Thymus (tissue), 11 donors: ENCODE data around the gene WDR93. TPM values are rescaled to one million over a fixed set of nuclear protein-coding genes. Genes with fewer than 3 reads are reported as not detected.

ENCODE experiments used
- DNase-seq, 9 donors: peaks; one replicate each; pipeline ENCODE4 v3.0.0-alpha.2; 2013; ENCODE audit warnings: low spot score in 9 of 9, low read depth in 6 of 9, missing footprints in 1 of 9
- H3K27ac ChIP-seq, 2 donors: one replicate each; pipeline ENCODE4 v1.5.1; 2013; ENCODE audit warnings: control low read depth in 1 of 2, low read depth in 1 of 2, low read length in 1 of 2, mild to moderate bottlenecking in 1 of 2, moderate library complexity in 1 of 2
- H3K27me3 ChIP-seq, 2 donors: one replicate each; pipeline ENCODE4 v1.5.1; 2013; ENCODE audit warnings: low read length in 1 of 2; ENCODE audit not compliant: control insufficient read depth in 2 of 2, insufficient read depth in 1 of 2
- H3K36me3 ChIP-seq, 2 donors: one replicate each; pipeline ENCODE4 v1.5.1; 2013; ENCODE audit warnings: low read length in 1 of 2, mild to moderate bottlenecking in 1 of 2, moderate library complexity in 1 of 2; ENCODE audit not compliant: control insufficient read depth in 2 of 2, insufficient read depth in 2 of 2
- H3K4me1 ChIP-seq, 2 donors: one replicate each; pipeline ENCODE4 v1.5.1; 2013; ENCODE audit warnings: low read length in 2 of 2; ENCODE audit not compliant: control insufficient read depth in 2 of 2, insufficient read depth in 2 of 2
- H3K4me3 ChIP-seq, 2 donors: one replicate each; pipeline ENCODE4 v1.5.1; 2013; ENCODE audit warnings: low read length in 2 of 2, control low read depth in 1 of 2, mild to moderate bottlenecking in 1 of 2
- H3K9me3 ChIP-seq, 2 donors: one replicate each; pipeline ENCODE4 v1.5.1; 2013; ENCODE audit warnings: low read length in 1 of 2, mild to moderate bottlenecking in 1 of 2; ENCODE audit not compliant: control insufficient read depth in 2 of 2, insufficient read depth in 1 of 2
- WGBS: extraction: QIAGEN DNeasy Blood & Tissue Kit; methylation state at CpG from one replicate; pipeline ENCODE4 v1.1.7; 2013; 5-methylcytosine and 5-hydroxymethylcytosine counted together
- polyA plus RNA-seq: library from polyadenylated mRNA; stranded (reverse); fragments of 200-250 nt; gene quantifications from one replicate; pipeline ENCODE4 v1.2.3, GENCODE V29; 2013
- total RNA-seq: library from RNA; stranded (reverse); fragments of 120-200 nt; gene quantifications from one replicate; pipeline ENCODE4 v1.2.4, GENCODE V29; 2013
- donor health status: healthy.

WDR93 gene
- total and polyA plus RNA-seq, 2 donors: 0.09 to 0.32 TPM

DNA sequence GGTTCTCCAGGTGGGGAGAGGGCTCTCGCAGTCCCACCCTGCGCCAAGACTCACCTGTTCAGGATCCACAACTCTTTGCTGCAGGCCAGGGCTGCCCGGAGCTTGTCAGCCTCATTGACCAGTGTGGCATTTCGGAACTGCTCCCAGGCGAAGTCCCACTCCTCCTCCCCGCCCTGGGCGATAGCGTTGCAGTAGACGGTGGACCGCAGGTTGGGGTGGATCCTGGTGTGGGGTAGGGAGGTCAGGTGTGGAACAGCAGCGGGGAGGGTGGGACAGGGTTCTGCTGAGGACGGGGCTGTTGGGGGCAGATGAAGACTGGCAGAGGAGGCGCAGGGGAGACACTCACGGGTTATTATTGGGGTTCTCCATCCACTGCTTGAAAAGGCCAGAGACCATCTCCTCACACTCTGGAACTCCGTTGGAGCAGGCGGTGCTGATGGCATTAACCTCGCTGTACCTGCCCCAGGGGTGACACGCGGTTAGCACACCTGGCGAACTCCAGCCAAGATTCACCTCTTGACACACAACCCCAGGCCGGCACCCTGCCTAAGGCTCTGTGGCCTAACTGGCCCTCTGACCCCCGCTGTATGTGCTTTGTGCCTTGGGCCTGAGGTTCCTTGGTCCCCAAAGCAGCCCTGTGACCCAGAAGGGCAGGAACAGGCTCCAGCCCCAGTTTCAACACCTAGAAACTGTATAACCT lies 101.6 kb downstream of the WDR93 start:
- H3K36me3 ChIP-seq: no peaks in the 10 kb centered on the region
- 98% methylated on average over 22 of the region's 22 CpGs for WGBS
- no peaks in the 10 kb centered on the region for H3K9me3 ChIP-seq
- H3K27ac ChIP-seq: no peak overlapping the region
- DNase-seq: no peak
- H3K4me3 ChIP-seq: no peak overlapping the region
- H3K4me1 ChIP-seq: no peaks in the 10 kb centered on the region
- no peaks in the 10 kb centered on the region for H3K27me3 ChIP-seq

Other genes with a start within 250 kb of the WDR93 start
- 0.85 TPM for gene RHCG, start 194.2 kb upstream of the WDR93 start, total RNA-seq
- gene RHCG, start 194.2 kb upstream of the WDR93 start, polyA plus RNA-seq: 9.0 TPM
- gene TICRR, start 115.3 kb upstream of the WDR93 start, total RNA-seq: 3.5 TPM
- gene TICRR, start 115.3 kb upstream of the WDR93 start, polyA plus RNA-seq: 0.32 TPM
- gene KIF7, start 35.3 kb upstream of the WDR93 start, total RNA-seq: 2.7 TPM
- 2.9 TPM for gene KIF7, start 35.3 kb upstream of the WDR93 start, polyA plus RNA-seq
- 0.05 TPM for gene PLIN1, start 11.4 kb upstream of the WDR93 start, total RNA-seq
- 1.0 TPM for gene PLIN1, start 11.4 kb upstream of the WDR93 start, polyA plus RNA-seq
- gene PEX11A, start 57 bp upstream of the WDR93 start, total RNA-seq: 2.5 TPM
- 3.8 TPM for gene PEX11A, start 57 bp upstream of the WDR93 start, polyA plus RNA-seq
- 0.38 TPM for gene MESP1, start 60.4 kb downstream of the WDR93 start, total RNA-seq
- 0.50 TPM for gene MESP1, start 60.4 kb downstream of the WDR93 start, polyA plus RNA-seq
- gene MESP2, start 85.5 kb downstream of the WDR93 start, total RNA-seq: 0.19 TPM
- gene MESP2, start 85.5 kb downstream of the WDR93 start, polyA plus RNA-seq: 0.16 TPM
- gene ANPEP, start 124.0 kb downstream of the WDR93 start, total RNA-seq: 6.9 TPM
- 12.5 TPM for gene ANPEP, start 124.0 kb downstream of the WDR93 start, polyA plus RNA-seq
- gene AP3S2, start 203.2 kb downstream of the WDR93 start, total RNA-seq: 30.3 TPM
- gene AP3S2, start 203.2 kb downstream of the WDR93 start, polyA plus RNA-seq: 12.2 TPM
- 2.7 TPM for gene ARPIN, start 222.1 kb downstream of the WDR93 start, total RNA-seq
- 7.8 TPM for gene ARPIN, start 222.1 kb downstream of the WDR93 start, polyA plus RNA-seq